ENCODE results near the gene HES7.
A peak's percentile ranks its signal among the peaks of the same experiment; 100 is the strongest.

HES7 gene

GRCh38 chr17:8143581-8144400 lies 19.9 kb upstream of the HES7 start:
- no peak for DNase-seq (ENCODE audit: low read depth in 3 of 3, low spot score in 1 of 3)

DNA sequence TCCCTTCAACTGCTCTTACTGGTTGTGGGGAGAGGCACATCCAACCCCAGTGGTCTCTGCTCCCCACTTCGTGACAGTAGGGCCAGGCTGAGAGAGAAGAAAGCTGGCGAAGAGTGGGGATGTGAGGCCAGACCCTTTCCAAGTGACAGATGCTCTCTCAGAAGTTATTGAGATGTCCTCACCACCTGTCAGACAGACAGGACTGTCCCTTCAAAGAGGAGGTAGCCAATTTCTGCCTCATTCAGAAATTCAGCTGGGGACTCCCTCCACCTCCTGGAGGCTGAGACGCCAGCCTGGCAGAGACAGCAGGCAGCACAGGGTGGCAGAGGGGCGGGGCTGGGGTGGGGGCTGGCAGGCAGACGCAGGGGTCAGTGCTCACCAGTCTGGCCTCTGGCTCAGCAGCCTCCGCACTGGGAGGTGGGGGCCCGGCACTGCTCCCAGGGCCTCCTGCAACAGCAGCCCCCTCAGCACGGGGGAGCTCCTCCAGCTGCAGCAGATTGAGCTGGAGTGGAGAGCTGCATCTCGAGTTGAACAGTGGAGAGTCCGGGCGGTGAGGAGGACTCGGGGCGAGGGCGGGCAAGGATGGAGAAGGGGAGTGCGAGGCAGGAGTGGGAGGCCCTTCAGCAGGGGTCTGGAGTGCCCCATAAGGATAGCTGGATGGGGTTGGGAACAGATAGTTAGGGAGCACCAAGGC lies 19.1 kb upstream of the HES7 start:
- DNase-seq (ENCODE audit: low read depth in 3 of 3, low spot score in 1 of 3) = no peak

DNA sequence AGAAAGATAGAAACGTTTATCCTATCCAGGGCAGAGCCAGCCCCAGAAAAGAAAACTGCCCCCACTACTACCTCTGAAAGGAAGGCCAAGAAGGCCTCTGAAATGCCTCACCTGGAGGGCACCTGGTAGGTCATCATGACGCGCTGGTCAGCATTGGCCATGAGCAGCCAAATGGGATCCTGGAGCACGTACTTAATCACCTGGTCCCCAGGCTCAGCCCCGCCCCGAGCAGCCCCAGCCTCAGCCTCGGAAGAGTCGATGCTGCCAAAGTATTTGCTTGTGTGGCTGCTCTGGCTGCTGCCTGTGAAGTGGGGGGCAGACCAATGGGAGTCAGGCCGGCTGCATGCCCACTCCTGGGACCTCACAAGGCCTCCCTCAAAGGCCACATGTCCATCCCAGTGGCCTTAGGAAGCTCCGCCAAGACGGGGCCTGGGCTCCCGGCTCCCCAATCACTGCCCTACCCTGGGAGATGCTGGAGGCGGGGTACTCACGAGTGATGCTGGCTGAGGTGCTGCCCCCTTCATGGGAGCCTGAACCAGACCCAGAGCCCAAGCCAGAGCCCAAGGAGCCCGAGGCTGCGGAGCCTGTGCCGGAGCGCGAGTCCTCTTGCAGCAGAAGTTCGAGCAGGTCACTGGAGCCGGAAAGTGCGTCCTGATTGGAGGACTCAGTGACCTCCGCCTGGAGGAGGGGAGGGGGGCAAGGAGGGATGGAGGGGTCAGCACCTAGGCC lies 18.4 kb upstream of the HES7 start:
- no peak for DNase-seq (ENCODE audit: low read depth in 3 of 3, low spot score in 1 of 3)

DNA sequence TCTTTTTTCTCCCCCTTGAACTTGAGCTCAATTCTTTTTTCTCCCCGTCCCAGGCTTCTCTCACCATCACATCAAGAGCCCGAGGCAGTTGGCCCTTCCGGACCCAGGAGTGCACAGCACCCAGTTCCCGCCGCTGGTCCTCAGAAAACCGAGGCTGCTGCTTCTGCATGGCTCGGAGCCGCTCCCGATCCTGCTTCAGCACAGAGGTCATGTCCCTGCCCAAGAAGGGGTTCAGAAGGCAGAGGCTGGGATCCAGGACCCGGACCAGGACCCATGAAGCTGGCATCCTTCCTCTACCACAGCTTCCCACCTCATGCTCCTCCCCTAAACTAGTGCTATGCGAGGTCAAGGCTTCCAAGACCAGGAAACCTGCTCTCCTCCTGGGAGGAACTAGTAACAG lies 17.8 kb upstream of the HES7 start:
- no peak for DNase-seq (ENCODE audit: low read depth in 3 of 3, low spot score in 1 of 3)

- DNase-seq (ENCODE audit: low read depth in 3 of 3, low spot score in 1 of 3) = no peak
These were observed 17.1 kb upstream of the HES7 start for GRCh38 chr17:8141045-8141444.

DNA sequence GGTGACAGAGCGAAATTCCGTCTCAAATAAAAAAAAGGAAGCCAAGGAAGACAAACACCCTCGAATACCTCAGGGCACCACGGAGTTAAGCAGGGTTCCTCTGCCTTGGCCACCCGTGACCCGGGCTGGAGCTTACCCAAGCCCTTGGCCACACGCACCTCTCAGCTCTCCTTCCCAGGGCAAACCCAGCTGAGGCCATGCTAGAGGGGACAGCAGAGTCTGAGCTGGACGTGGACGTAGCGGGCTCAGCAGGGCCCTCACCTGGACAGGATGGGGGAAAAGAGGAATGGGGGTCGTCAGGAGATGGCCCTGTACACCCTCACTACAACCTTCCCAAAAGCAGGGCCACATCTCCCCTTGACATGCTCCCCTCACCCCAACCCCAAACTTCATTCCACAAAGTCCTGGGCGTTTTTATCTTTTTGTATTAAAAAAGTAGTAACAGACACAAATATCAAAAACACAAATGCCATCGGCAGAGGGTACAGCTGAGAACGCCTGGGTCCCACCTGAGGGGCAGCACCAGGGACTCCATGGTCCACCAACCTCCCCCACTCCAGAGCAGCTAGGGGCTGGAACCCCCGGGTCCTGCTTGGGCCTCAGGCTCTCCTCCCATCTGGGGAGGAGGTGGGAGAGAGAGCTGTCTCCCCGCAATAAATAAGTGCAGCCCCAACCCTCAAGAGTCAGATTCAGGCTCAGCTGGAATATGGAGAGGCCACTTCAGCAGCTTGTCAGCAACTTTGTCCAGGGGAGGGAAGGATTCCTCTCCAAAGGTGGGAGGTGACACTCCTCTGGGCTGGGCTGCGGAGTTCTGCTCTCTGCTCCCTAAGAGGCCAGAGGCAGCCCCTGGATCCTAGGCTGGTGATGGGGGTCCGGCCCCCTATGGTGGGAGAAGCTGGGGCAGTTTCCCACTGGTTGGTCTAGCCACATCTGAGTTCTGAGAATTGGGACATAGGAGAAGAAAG lies 16.4 kb upstream of the HES7 start:
- DNase-seq (ENCODE audit: low read depth in 3 of 3, low spot score in 1 of 3) = no peak

- peak; percentile 86 to 99 (median 94) for DNase-seq (ENCODE audit: low read depth in 3 of 3, low spot score in 1 of 3)
These were observed 14.9 kb upstream of the HES7 start for GRCh38 chr17:8138672-8139371.

DNA sequence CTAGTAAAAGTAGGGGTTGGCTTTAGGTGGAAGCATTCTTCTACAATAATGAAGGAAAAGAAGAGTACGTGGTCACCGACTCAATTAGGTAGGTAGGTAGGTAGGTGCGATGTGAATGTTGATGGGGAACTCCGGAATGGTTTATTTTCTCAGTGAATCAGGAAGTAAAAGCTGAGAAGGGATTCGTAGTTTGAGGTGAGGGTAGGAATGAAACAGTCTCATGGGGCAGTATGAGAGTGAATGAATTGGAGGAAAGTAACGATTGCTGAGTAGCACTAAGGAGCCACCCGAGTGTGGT lies 14.4 kb upstream of the HES7 start:
- no peak for DNase-seq (ENCODE audit: low read depth in 3 of 3, low spot score in 1 of 3)

DNA sequence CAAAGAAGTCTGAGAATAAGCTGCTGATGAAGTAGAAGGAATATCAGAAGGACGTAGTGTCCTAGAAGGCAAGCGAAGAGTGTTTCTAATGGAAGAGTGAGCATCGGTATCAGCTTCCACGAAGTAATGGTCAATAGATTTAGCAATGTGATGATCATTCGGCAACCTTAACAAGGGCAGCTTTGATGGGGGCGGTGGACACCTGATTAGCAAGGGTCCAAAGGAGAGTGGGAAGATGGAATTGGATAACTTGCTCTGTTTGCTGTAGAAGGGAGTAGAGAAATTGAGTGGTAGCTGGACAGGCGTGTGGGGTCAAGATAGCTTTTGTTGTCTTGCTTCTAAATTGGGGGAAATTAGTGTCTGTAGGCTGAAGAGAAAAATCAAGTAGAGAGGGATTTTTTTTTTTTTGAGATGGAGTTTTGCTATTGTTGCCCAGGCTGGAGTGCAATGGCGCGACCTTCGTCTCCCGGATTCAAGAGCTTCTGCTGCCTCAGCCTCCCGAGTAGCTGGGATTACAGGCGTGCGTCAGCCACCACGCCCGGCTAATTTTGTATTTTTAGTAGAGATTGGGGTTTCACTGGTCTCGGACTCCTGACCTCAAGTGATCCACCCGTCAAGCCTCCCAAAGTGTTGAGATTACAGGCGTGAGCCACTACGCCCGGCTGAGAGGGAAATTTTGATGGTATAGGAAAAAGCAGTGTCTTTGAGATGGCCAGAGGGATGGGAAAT lies 13.9 kb upstream of the HES7 start:
- DNase-seq (ENCODE audit: low read depth in 3 of 3, low spot score in 1 of 3) = no peak

GRCh38 chr17:8133941-8134340 lies 10.0 kb upstream of the HES7 start:
- no peak for DNase-seq (ENCODE audit: low read depth in 3 of 3, low spot score in 1 of 3)

GRCh38 chr17:8133399-8133798 lies 9.5 kb upstream of the HES7 start:
- DNase-seq (ENCODE audit: low read depth in 3 of 3, low spot score in 1 of 3) = no peak

- DNase-seq (ENCODE audit: low read depth in 3 of 3, low spot score in 1 of 3) = no peak
These were observed 8.0 kb upstream of the HES7 start for GRCh38 chr17:8131844-8132441.

DNA sequence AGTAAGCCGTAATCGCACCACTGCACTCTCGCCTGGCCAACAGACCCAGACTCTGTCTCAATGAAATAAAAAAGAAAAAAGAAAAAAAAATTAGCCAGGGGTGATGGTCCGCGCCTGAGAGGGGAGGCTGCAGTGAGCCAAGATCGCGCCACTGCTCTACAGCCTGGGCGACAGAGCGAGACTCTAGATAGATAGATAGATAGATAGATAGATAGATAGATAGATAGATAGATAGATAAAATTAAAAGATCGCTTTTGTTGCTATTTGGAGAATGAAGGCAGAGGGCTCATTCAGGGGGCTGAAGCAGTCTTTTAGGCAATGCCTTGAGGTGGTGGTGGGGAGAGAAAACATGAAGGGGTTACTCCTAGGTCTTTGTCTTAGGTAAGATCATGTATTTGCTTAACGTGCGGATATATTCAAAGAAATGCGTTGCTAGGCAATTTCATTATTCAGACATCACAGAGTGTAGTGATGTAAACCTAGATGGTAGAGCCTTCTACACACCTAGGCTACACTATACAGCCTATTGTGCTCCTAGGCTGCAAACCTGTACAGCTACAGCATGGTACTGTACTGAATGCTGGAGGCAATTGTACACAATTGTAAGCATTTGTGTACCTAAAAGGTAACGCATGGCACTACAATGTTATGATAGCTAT lies 4.3 kb upstream of the HES7 start:
- no peak for DNase-seq (ENCODE audit: low read depth in 3 of 3, low spot score in 1 of 3)

DNA sequence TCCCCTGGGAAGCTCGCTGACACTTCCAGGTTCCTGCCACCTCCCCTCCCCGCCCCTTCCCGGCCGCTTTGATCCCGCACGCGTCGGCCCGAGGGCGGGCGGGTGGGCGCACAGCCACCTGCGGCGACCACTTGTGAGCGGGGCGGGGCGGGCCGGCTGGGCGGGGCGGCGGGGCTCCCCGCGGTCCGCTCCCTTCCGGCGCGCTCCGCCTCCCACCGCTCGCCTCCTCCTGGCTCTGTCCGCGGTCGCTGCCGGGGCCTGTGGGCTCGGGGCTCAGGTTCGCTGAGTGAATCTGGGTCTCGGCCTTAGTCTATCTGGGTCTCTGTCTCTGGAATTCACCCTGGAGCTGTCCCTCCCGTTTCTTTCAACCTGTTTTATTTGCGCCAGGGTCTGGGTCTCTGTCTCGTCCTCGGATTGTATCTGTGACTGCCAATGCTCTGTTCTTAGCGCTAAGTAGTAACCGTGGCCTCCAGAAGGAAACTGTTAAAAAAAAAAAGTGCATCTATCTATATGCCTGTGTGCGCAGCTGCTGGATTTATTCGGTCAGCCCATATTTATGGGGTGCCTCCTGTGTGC lies 2.7 kb upstream of the HES7 start:
- DNase-seq (ENCODE audit: low read depth in 3 of 3, low spot score in 1 of 3) = peak in 1 of 3 donors; percentile 41

- DNase-seq (ENCODE audit: low read depth in 3 of 3, low spot score in 1 of 3) = no peak
These were observed 2.1 kb upstream of the HES7 start for GRCh38 chr17:8125947-8126490.

DNA sequence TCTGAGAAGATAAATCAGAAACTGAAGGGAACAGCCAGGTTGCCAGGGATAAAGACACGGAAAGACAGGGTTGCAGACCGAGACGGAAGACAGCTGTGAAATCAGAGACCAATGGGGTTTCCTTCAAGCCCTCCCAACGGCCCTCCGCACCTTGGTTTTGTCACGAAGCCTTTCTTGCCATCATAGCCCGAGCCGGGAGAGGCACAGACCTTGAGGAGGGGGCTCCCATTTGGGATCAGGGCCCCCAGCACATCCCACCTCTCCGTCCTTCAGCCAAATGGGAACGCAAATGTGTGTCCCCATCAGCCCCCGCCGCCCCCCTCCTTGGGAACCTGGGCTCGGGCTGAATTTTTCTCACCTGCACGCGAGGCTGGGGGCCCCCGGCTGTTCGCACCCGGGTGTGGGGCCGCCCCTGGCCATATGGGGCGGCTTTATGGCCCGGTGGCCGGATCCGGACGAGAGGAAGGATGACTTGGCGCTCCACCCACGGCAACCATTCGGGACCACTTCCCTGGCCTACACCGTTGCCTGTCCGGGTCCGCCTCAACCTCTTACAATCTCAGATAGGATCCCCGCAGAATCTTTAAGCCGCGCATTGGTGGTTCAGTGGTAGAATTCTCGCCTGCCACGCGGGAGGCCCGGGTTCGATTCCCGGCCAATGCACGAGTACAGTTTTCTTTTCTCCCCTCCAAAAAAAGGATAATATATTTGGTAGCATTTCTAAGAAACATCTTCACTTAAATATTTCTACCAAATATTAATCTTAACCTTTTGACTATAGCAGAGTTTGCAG lies 1.4 kb upstream of the HES7 start:
- peak; percentile 62 to 94 (median 81) for DNase-seq (ENCODE audit: low read depth in 3 of 3, low spot score in 1 of 3)
